OCI-LY1 (cell line): Measurements from ENCODE around the gene TOR1A.

Experiments used
- CTCF ChIP-seq: fragments of 200-600 bp; sonication (generic), shearing (Covaris generic); IDR thresholded peaks from 2 replicates; pipeline ENCODE4 v1.5.1; 2017; ENCODE audit warnings: mild to moderate bottlenecking, antibody characterized with exemption, low read length, moderate library complexity, mixed read lengths
- EZH2 ChIP-seq: fragments of 200-600 bp; sonication (generic), shearing (Covaris generic); IDR thresholded peaks from 2 replicates; pipeline ENCODE4 v1.8.0; 2017; ENCODE audit warnings: borderline replicate concordance, mixed run types, mild to moderate bottlenecking, antibody characterized with exemption, low read length, moderate library complexity, mixed read lengths

GRCh38 chr9:129823935-129824601 is at the start of gene TOR1A:
- TF ChIP-seq CTCF: no peak
- TF ChIP-seq EZH2: no peak
